HG03354 (cell line): ENCODE results near the gene CANX.

ENCODE experiments used
- ATAC-seq: cut with Tn5 transposase; IDR thresholded peaks from one replicate; pipeline ENCODE4 v1.9.1; 2021; ENCODE audit warnings: mild to moderate bottlenecking; ENCODE audit not compliant: unreplicated experiment, poor library complexity, severe bottlenecking

CANX gene

DNA sequence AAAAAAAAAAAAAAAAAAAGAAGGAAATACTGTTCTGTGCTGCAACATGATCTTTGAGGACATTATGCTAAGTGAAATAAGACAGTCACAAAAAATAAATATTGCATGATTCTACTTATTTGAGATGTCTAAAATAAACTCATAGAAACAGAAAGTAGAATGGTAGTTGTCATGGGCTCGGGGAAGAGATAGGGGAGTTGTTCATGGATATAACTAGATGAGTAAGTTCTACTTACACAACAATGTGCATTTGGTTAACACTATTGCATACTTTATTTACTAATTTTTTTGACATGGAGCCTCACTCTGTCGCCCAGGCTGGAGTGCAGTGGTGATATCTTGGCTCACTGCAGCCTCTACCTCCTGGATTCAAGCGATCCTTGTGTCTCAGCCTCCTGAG lies 49.0 kb downstream of the CANX start:
- ATAC-seq: no peak

DNA sequence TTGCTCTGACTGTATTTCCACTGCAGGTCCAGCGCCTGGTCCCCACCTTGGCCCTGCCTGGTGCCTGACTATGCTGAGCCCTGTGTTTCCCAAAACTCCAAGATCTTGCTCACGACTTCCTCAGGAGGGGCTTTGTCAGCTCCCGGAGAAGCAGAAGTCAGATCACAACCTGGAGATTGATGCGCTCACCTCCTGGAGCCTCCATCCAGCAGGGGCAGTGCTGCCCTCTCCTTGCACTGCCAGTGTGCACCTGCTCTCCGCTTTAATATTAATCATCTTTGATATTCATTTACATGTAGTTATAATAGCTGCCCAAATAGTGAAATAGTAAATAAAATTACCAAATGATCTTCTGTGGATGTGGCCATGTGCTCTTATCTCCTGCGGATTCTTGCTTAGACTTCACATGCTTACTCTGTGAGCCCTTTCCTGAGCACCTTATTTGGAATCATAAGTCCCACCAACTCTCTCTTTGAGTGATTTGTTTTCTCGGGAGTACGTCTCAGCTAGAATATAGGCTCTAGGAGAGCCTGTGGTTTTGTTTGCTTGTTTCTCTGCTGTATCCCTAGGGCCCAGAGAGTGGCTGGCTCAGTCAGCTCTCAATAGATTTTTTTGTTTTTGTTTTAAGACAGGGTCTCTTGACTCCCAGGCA lies 51.2 kb downstream of the CANX start:
- ATAC-seq: no peak

DNA sequence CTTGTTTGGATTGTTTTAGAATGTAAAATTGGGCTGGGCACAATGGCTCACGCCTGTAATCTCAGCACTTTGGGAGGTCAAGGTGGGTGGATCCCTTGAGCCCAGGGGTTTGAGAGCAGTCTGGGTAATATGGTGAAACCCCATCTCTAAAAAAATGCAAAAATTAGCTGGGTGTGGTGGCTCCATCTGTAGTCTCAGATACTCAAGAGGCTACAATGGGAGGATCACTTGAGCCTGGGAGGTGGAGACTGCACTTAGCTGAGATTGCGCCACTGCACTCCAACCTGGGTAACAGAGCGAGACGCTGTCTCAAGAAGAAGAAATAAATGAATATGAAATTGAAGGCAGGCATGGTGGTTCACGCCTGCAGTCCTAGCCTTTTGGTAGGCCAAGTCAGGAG lies 55.2 kb downstream of the CANX start:
- no peak for ATAC-seq

DNA sequence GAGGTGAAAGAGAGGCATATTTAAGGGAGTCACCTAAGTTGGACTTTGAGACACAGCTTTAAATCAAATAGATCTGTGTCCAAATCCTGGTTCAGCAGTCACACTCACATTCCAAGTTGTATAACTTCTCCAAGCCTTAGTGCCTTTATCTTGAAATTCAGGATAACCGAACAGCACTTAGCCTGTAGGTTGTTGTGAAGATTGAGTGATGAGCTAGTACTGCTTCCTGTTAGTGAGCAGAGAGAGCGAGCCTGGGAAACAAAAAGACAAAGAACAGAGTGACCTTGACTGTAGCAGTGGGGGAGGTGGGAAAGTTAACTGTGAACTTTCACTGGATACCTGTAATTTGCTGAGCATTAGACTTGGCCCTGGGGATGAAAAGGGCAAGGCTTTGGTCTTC lies 56.3 kb downstream of the CANX start:
- no peak for ATAC-seq

DNA sequence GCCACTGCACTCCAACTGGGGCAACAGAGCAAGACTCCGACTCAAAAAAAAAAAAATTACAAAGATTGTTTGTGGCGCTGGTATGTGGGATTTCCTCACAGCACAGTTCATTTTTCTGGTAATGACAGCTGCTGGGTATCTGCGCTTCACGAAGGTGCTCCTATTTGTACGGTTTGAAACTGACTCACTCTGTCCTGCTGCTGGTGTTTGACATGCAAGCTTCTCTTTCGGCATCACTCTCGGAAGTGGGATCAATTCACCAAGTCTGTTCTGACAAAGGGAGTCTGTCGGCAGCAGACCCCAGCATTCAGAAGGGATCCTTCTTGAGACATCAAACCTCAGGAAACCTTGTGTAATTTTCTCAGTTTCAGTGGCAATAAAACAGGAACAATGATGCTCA lies 60.2 kb downstream of the CANX start:
- no peak for ATAC-seq

DNA sequence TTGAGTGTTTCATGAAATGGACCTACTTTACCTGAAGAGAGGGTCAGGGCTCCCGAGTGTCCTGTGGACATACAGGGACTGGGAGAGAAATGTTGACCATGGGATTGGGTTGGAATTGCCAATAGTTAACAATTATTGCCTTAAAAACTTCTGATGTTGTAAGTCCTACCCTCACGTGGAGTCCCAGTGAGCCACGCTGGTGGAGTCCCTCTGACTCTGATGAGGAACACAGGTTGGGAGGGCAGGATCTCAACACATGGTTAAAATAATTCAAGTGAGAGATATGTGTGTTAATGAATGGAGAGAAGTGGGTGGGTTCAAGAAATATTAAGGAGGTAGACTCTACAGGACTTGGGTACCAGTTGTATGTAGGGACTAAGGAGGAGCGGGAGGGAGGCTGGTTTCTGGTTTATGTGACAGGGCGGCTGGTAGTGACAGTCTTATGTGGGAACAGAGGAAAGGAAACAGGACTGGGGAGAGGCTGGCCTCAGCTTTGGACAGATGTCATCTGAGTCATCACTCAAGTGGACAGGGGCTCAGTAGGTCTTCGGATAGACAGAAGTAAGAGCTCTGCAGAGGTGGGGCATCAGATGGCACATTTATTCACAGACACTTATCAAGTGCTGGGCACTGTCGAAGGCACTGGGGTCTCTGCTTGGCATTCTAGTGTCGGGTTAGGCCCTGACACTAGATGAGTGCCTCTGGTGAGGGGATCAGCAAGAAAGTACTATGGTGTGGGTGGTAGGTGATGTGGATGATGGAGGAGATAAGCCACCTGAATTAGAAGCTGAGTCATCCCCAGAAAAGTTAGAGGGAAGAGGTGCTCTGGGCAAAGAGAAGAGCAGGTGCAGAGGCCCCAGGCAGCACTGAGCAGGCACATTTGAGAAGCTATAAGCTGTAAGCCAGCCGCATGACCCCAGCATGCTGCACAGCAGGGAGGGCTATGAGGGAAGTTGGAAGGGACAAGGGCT lies 61.1 kb downstream of the CANX start:
- no peak for ATAC-seq

DNA sequence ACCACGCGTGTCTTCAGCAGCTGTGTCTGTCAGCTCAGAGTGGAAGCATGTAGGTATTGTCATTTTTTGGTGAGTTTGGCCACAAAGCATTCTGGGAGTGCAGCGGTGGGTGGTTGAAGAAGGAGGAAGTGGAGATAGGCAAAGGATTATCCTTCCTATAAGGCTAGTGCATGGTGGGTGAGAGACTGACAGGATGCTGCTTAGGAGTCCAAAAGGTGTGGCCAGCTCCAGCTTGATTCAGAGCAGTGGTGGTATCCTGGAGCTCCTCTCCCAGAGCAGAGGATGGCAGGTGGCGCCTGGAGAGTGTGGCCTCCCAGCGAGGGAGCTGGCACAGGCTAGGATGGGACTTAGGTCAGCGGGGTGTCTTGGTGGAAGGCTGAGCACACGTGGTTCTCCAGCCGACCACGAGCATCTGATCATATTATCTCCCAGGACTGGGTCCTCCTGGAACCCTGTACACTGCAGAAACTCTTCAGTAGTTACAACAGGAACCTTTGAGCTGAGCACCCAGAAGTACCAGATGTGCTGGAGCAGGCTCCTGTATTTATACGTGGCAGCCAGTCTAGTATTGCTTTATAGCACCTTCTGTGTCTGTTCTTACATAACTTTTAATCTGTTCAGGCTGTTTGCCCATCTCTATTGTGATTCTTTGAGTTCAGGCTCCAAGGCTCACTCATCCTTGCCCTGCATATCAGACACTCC lies 63.5 kb downstream of the CANX start:
- no peak for ATAC-seq

DNA sequence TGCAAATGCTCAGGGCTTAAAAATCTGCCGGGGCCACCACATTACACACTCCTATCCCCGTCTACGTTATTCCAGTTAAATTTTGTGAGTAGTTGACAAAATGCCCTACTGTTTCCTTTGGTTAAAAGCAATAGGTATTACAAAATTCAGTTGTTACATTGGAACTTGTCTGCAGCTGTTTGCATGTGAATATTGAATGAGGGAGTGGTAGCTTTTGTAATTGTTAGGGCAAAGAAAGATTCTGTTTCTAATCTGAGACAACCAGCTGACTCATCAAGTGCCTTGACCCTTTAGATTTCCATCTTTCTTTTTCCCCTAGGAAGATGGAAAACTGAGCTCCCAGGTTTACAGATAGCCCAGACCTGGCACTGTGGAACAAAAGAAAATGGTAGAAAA lies 64.0 kb downstream of the CANX start:
- no peak for ATAC-seq

DNA sequence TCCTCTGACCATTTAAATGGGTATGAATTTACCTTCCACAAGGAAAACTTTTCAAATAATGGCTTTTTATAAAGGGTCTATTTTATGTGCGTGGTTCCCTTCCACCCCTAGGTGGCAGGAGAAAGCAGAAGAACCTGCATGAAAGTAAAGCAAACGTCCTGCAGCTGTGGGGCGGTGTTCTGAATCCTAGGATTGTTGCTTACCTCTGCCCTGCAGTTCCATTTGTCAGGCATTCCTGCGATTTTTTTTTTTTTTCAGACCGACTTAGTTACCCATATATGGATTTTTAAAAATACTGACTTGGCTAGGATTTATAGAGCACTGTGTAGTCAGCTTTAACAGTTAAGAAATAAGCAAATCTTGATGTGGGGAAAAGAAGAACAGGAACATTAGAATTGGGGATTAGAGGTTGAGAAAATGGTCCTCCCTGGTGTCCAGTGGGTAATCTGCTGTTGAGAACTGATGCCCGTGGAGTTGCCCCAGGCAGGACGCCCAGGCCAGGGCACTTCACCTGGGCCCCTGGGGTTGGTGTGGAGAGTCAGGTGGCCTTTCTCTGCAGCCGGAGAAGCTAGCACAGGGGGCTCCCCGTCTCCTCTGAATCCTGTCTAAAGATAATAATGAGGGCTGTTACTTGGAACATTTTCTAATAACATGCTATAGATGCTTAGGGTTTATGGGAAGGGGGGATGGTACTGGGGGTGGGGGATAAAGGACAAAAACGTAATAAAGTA lies 64.6 kb downstream of the CANX start:
- ATAC-seq: peak; percentile 68

DNA sequence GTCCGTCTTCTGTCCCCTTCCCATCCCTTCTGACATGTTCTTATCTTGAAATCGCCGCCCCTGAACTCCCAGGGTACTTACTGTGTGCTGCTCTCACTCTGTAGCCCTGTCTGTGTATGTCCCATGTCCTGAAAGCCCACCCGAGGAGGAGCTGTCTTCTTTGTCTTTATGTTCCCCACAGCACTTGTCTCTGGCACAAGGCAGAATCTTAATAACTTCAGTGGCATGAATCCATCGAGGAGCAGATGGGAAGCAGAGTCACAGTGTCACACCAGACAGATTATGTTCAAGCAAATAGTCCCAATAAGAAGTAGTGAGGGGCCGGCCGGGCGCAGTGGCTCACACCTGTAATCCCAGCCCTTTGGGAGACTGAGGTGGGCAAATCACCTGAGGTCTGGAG lies 65.3 kb downstream of the CANX start:
- no peak for ATAC-seq

DNA sequence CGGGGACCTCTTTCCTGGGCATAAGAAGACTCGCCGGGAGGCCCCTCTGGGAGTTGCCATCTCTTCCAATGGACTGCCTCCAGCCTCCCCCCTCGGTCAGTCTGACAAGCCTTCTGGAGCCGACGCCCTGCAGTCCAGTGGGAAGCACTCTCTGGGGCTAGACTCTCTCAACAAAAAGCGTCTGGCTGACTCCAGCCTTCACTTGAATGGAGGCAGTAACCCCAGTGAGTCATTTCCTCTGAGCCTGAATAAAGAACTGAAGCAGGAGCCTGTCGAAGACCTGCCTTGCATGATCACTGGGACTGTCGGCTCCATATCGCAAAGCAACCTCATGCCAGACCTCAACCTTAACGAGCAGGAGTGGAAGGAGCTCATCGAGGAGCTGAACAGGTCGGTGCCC lies 66.6 kb downstream of the CANX start:
- ATAC-seq: no peak

DNA sequence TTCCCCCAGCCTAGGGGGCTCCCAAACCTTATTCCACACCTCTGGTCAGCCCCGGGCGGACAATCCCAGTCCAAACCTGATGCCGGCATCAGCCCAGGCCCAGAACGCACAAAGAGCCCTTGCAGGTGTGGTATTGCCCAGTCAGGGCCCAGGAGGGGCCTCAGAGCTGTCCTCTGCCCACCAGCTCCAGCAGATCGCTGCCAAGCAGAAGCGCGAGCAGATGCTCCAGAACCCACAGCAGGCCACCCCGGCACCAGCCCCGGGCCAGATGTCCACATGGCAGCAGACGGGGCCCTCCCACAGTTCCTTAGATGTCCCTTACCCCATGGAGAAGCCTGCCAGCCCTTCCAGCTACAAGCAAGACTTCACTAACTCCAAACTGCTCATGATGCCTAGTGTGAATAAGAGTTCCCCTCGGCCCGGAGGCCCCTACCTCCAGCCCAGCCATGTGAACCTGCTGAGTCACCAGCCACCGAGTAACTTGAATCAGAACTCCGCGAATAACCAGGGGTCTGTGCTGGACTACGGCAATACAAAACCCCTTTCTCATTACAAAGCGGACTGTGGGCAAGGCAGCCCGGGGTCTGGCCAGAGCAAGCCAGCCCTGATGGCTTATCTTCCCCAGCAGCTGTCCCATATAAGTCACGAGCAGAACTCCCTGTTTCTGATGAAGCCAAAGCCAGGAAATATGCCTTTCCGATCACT lies 67.4 kb downstream of the CANX start:
- no peak for ATAC-seq

DNA sequence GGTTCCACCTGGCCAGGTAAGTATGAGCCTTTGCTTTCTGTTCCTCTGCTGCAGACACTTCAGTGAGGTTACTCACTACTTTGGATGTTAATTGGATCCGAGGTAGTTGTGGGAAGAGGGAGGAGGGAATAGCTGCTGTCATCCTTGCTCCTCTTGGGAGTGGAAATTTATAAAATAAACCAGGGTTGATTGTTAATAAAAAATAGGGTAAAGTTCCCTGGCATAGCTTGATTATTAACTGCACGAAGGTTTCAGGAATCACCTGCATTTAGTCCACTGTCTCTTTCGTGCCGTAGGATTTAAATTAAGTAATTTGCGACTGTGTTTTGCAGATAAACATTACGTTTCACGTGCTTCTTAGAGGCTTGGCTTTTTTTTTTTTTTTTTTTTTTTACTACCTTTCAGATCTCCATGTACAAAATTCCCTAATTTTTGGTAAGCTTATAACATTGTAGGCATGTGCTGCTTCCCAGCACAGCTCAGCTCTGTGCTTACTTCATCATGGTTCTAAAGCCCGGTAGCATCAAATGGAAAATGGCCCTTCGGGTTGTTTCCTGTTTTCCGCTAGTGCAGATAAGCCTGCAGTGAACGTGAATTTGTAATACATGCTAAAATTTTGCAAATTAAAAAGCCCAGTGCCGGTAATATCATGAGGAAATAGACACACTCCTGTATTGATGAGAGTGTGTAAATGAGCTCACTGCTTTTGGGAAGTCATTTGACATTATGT lies 68.1 kb downstream of the CANX start:
- no peak for ATAC-seq

DNA sequence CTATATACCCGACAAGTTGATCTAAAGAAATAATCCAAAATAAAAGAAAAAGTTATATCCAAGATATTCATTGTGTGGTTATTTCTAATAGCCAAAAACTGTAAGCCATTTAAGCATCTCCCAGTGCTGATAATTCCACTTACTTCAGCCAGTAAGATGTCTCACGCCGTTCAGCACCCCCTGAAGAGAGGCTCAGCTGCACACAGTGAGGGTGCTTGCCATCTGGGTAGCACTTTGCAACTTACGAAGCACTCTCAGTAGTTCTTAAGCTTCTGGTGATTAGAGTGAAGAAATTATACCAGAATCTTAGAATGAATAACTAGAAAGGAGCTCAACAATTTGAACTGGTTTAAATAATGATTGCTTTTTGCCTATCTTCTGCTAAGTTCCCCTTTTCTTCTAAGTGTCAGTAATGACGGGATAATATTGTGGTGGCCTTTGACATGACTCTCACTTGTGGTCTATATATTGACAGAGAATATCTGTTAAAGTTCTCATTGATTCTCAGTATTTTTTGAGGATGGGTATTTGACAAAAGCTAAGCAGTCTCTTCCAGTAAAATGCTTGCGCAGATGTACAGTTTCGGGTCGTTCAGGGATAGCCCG lies 68.8 kb downstream of the CANX start:
- ATAC-seq: no peak

DNA sequence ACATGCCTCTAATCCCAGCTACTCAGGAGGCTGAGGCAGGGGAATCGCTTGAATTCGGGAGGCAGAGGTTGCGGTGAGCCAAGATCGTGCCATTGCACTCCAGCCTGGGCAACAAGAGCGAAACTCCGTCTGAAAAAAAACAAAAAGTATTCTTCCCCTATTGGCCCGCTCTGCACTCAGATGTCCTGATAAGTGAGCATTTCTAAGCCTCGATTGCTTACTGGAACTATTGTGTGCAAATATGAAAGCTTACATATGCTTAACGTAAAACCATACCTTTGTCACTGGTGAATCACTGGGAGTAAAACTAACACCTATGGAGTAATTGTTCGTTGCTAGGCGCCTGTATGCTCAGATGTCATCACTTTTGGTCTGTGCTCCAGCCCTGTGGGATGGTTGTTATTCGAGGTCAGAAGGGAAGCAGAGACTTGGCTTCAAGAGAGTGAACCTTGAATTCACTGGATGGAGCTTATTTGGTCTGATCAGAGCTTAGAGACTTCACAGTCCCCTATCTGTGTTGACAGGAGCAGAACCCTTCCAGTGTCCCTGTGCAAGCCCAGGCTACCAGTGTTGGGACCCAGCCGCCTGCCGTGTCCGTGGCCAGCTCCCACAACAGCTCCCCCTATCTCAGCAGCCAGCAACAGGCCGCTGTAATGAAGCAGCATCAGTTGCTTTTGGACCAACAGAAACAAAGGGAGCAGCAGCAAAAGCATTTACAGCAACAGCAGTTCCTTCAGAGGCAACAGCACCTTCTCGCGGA lies 69.7 kb downstream of the CANX start:
- no peak for ATAC-seq

DNA sequence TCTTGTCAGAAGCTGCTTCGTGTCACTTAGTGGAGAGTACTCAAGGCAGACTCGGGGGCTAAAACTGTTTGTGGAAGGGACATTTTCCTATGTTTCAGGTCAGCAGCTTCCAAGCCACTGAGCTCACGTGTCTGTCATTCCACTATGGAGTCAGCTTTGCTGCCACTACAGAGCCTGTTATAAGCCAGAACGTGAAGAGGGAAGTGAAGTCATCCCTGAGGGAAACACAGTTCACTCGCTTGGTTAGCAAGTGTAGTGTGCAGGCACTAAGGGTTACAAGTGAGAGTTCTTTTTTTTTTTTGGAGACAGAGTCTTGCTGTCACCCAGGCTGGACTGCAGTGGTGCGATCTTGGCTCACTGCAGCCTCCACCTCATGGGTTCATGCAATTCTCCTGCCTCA lies 70.5 kb downstream of the CANX start:
- no peak for ATAC-seq

DNA sequence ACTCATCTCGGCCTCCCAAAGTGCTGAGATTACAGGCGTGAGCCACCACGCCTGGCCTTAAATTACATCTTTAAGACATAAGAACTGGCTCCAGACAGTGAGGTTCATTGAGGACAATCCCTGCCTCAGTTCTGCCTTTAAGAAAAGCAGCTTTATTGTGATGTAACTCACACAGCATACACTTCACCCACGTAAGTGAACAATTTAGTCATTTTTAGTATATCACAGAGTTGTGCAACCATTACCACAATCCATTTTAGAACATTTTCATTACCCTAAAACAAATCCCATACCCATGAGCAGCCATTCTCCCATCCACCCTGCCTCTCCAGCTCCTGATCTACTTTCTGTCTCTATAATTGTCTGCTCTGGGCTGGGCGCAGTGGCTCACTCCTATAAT lies 71.0 kb downstream of the CANX start:
- ATAC-seq: no peak
